Epithelial cell of esophagus (primary cell): ENCODE results near the gene FCGBP.
"Not testable (repeated sequence)": the region's sequence is repeated elsewhere in the genome, so short reads cannot be mapped to it uniquely, and the experiment has no call there.

Source experiments
- DNase-seq: peaks from one replicate; pipeline ENCODE4 v3.0.0; 2010; ENCODE audit warnings: low read depth
- H3K4me3 ChIP-seq: 2 replicates; pipeline ENCODE4 v1.5.1; 2011; ENCODE audit warnings: mild to moderate bottlenecking, low read length, control low read depth
- TF ChIP-seq, protein P1 (sequence below): IDR thresholded peaks from 2 replicates; pipeline ENCODE4 v1.5.1; 2011; ENCODE audit warnings: low read depth, mild to moderate bottlenecking, low read length, control low read depth, inconsistent platforms; ENCODE audit not compliant: insufficient read depth; ENCODE audit errors: missing control alignments

FCGBP gene

DNA sequence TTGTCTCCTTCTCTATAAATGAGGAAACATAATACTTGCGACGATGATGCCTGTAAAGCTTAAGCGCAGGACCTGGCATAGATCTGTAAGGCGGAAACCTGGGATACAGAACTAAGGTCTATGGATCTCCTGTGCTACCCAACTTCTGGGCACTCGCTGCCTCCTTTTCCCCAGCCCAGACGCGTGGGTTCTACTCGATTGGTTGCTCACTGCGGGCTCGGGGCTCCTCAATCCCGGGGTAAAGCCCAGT is 35.9 kb upstream of the FCGBP start:
- DNase-seq: no peak
- TF ChIP-seq, protein P1, sequence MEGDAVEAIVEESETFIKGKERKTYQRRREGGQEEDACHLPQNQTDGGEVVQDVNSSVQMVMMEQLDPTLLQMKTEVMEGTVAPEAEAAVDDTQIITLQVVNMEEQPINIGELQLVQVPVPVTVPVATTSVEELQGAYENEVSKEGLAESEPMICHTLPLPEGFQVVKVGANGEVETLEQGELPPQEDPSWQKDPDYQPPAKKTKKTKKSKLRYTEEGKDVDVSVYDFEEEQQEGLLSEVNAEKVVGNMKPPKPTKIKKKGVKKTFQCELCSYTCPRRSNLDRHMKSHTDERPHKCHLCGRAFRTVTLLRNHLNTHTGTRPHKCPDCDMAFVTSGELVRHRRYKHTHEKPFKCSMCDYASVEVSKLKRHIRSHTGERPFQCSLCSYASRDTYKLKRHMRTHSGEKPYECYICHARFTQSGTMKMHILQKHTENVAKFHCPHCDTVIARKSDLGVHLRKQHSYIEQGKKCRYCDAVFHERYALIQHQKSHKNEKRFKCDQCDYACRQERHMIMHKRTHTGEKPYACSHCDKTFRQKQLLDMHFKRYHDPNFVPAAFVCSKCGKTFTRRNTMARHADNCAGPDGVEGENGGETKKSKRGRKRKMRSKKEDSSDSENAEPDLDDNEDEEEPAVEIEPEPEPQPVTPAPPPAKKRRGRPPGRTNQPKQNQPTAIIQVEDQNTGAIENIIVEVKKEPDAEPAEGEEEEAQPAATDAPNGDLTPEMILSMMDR: no peak
- H3K4me3 ChIP-seq: peak overlapping the region; percentile 96

DNA sequence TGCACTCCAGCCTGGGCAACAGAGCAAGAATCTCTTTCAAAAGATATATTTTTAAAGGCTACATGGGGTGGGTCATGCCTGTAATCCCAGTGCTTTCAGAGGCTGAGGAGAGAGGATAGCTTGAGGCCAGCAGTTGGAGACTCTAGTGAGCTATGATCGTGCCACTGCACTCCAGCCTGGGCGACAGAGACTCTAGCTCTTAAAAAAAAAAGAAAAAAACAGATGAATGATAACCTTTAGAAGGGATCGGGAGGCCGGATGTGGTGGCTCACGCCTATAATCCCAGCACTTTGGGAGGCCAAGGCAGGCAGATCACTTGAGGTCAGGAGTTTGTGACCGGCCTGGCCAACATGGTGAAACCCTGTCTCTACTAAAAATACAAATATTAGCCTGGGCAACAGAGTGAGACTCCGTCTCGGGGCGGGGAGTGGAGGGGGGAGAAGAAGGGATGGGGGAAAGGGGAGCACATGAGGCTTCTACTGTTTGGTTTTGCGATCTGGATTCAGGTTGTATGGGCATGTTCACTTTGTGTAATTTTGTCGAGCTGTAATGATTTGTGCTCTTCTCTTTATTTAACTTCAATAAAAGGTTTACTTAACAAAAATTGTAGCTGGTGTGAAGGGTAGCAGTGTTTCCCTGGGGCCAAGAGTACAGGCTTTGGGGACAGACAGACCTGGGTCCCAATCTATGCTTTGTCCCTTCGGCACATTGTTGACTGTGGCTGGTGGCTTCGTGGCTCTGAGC is 35.4 kb upstream of the FCGBP start:
- no peak for DNase-seq
- H3K4me3 ChIP-seq: peak overlapping the region; percentile 96
- TF ChIP-seq, protein P1: no peak

- DNase-seq: peak; percentile 68
- peak overlapping the region; percentile 96 for H3K4me3 ChIP-seq
- TF ChIP-seq, protein P1: no peak
Observed at GRCh38 chr19:39969266-39969665, 34.8 kb upstream of the FCGBP start.

GRCh38 chr19:39968789-39969188 is 34.4 kb upstream of the FCGBP start:
- TF ChIP-seq, protein P1: no peak
- no peak for DNase-seq

GRCh38 chr19:39967561-39967960 is 33.1 kb upstream of the FCGBP start:
- no peak overlapping the region for H3K4me3 ChIP-seq
- TF ChIP-seq, protein P1: no peak
- DNase-seq: no peak

More at GRCh38 chr19:39968789-39969188, 34.4 kb upstream of the FCGBP start:
- H3K4me3 ChIP-seq: no peak overlapping the region

GRCh38 chr19:39966617-39967016 is 32.2 kb upstream of the FCGBP start:
- TF ChIP-seq, protein P1: no peak
- no peak for DNase-seq
- H3K4me3 ChIP-seq: no peak overlapping the region

GRCh38 chr19:39963898-39964297 is 29.5 kb upstream of the FCGBP start:
- TF ChIP-seq, protein P1: no peak
- no peak overlapping the region for H3K4me3 ChIP-seq
- no peak for DNase-seq

- not testable (repeated sequence) for DNase-seq, H3K4me3 ChIP-seq
Observed at GRCh38 chr19:39959407-39959806, 25.0 kb upstream of the FCGBP start.

GRCh38 chr19:39958942-39959341 is 24.5 kb upstream of the FCGBP start:
- DNase-seq, H3K4me3 ChIP-seq: not testable (repeated sequence)

- not testable (repeated sequence) for H3K4me3 ChIP-seq, DNase-seq
Observed at GRCh38 chr19:39957886-39958285, 23.5 kb upstream of the FCGBP start.
